HL-60 (cell line): ENCODE data around the gene CNTRL.
"Not testable (repeated sequence)": the region's sequence is repeated elsewhere in the genome, so short reads cannot be mapped to it uniquely, and the experiment has no call there.

Source experiments
- DNase-seq, 2 experiments: peaks; one replicate each; pipeline ENCODE4 v3.0.0-alpha.2; 2010 to 2020; ENCODE audit warnings: low read depth in 1 of 2, low spot score in 1 of 2
- H3K27ac ChIP-seq: fragments of 250-450 bp; sonication (Bioruptor Pico); replicated peaks from 2 replicates; pipeline ENCODE4 v1.5.1; 2020; ENCODE audit warnings: mild to moderate bottlenecking, moderate library complexity
- H3K27me3 ChIP-seq: fragments of 250-450 bp; sonication (Bioruptor Pico); 2 replicates; pipeline ENCODE4 v1.5.1; 2021; ENCODE audit warnings: mild to moderate bottlenecking, moderate library complexity; ENCODE audit not compliant: insufficient read depth, poor library complexity, severe bottlenecking
- H3K4me3 ChIP-seq: replicated peaks from 2 replicates; pipeline ENCODE4 v1.5.1; 2011; ENCODE audit warnings: mild to moderate bottlenecking, control low read depth, low read length; ENCODE audit not compliant: insufficient read depth
- CTCF ChIP-seq: IDR thresholded peaks from one replicate; pipeline ENCODE4 v1.5.1; 2011; ENCODE audit warnings: low read length, control low read depth, inconsistent platforms; ENCODE audit not compliant: insufficient read depth
- GABPA ChIP-seq: IDR thresholded peaks from 2 replicates; pipeline ENCODE4 v1.6.1; 2012; ENCODE audit warnings: low read depth
- POLR2AphosphoS5 ChIP-seq: IDR thresholded peaks from 2 replicates; pipeline ENCODE4 v1.6.1; 2012; ENCODE audit warnings: low read depth
- SPI1 ChIP-seq: IDR thresholded peaks from 2 replicates; pipeline ENCODE4 v1.6.1; 2012; ENCODE audit warnings: low read depth, mild to moderate bottlenecking, borderline replicate concordance
- TF ChIP-seq, protein P1 (sequence below): IDR thresholded peaks from 2 replicates; pipeline ENCODE4 v1.6.1; 2012; ENCODE audit warnings: low read depth; ENCODE audit not compliant: insufficient replicate concordance

CNTRL gene

GRCh38 chr9:121178676-121179372 is 104.1 kb downstream of the CNTRL start:
- no peak overlapping the region for H3K4me3 ChIP-seq
- TF ChIP-seq, protein P1, sequence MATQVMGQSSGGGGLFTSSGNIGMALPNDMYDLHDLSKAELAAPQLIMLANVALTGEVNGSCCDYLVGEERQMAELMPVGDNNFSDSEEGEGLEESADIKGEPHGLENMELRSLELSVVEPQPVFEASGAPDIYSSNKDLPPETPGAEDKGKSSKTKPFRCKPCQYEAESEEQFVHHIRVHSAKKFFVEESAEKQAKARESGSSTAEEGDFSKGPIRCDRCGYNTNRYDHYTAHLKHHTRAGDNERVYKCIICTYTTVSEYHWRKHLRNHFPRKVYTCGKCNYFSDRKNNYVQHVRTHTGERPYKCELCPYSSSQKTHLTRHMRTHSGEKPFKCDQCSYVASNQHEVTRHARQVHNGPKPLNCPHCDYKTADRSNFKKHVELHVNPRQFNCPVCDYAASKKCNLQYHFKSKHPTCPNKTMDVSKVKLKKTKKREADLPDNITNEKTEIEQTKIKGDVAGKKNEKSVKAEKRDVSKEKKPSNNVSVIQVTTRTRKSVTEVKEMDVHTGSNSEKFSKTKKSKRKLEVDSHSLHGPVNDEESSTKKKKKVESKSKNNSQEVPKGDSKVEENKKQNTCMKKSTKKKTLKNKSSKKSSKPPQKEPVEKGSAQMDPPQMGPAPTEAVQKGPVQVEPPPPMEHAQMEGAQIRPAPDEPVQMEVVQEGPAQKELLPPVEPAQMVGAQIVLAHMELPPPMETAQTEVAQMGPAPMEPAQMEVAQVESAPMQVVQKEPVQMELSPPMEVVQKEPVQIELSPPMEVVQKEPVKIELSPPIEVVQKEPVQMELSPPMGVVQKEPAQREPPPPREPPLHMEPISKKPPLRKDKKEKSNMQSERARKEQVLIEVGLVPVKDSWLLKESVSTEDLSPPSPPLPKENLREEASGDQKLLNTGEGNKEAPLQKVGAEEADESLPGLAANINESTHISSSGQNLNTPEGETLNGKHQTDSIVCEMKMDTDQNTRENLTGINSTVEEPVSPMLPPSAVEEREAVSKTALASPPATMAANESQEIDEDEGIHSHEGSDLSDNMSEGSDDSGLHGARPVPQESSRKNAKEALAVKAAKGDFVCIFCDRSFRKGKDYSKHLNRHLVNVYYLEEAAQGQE = no peak
- TF ChIP-seq SPI1 (no peak), CTCF (no peak), POLR2AphosphoS5 (peak; percentile 17; the same call in 1 of the 2 replicates)

GRCh38 chr9:121179373-121179721 is 104.6 kb downstream of the CNTRL start:
- not testable (repeated sequence) for DNase-seq, H3K27ac ChIP-seq, H3K27me3 ChIP-seq, H3K4me3 ChIP-seq

More at GRCh38 chr9:121178676-121179372, 104.1 kb downstream of the CNTRL start:
- H3K27ac ChIP-seq = no peak overlapping the region
- H3K27me3 ChIP-seq = no peaks in the 10 kb centered on the region
- DNase-seq = no peak

- no peak overlapping the region for H3K4me3 ChIP-seq
- H3K27me3 ChIP-seq = no peaks in the 10 kb centered on the region
- no peak for DNase-seq
- H3K27ac ChIP-seq = no peak overlapping the region
- TF ChIP-seq CTCF = no peak
- TF ChIP-seq GABPA = no peak
- no peak for TF ChIP-seq SPI1
- TF ChIP-seq, protein P1 = no peak
- no peak for TF ChIP-seq POLR2AphosphoS5
These were observed 105.4 kb downstream of the CNTRL start for GRCh38 chr9:121179930-121180681.

DNA sequence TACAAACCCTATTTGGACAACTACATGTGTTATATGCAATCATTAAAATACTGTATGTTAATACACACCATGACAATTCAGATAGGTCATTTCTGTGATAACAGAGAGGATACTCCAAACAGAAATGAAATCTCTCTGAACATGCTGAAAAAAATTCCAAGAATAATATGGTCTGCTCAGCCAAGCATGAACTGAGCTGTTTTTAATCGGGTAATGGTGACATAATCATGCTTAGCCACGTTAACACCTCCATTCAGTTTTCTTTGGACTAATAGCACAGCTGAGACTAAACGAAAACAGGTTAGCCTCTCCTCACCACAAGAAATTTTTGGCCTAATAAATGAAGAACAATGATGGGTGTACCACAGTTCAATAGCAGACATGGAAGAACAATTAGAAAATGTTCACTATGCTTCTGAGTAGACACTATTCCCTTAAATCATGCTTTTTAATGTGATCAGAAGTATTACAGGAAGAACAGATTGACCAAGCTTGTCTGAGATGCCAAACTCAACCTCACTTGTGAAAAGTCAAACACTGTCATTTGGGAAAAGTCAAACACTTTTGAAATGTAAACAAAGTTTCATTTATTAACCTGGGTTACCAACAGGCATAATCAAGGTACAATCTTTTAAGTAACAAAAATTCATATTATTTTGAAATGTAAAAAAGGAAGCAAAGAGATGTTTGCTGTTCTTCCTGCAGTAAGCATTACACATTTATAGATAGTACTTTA is 107.5 kb downstream of the CNTRL start:
- Histone ChIP-seq H3K27ac (no peak overlapping the region), H3K4me3 (no peak overlapping the region), H3K27me3 (no peaks in the 10 kb centered on the region)
- TF ChIP-seq CTCF = no peak
- TF ChIP-seq POLR2AphosphoS5 = no peak
- TF ChIP-seq, protein P1 = no peak
- no peak for TF ChIP-seq GABPA
- TF ChIP-seq SPI1 = no peak
- DNase-seq = no peak
